ENCODE measurements around the gene LNX1. TPM values are rescaled to one million over a fixed set of nuclear protein-coding genes. Genes with fewer than 3 reads are reported as not detected.

Gene LNX1
- total and polyA plus RNA-seq, 10 of the 15 experiments (the other 5 are each of a cell fraction or from before 2014, with no cell fraction given), result 0.72 to 1.4 (median 1.0) TPM

DNA sequence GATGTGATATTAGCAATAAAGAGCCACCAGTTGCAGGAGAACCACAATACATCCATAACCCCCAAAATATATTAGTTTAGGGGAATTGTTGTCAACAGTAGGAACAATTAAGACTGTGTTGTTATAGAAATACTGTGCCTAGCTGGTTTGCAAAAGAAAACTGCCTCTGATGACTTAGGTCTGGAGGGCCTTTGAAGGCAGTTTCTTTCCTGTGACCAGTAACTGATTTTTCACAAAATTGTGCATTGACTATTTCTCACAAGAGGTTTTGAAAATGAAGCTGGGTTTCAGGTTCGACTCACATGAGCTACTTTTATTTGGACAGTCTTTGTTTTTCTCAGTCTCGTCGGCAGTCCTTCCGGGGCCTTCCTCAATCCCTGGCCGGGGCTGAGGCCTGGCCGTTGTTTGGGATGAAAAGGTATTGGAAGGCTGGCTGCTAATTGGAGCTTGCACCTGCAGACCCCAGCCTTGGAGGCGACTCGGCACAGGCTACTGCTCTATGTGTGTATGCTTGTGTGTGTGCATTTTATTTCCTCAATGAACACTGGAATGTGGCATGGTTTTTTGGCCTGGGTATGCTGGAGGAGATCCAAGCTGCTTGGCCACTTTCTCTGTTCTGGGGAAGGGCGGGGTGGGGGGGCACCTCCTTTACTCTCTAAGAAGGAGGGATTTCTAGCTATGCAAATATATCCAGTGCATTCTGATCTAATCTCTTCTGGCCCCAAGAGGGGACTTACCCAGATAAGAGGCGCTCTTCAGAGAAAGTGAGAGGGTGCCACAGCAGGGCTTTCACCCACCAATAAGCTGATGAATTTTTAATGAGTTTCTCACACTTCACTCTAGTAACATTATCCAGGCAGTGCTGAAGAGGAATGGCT lies 49.5 kb upstream of the LNX1 start (continued):
- TF ChIP-seq, protein P1, sequence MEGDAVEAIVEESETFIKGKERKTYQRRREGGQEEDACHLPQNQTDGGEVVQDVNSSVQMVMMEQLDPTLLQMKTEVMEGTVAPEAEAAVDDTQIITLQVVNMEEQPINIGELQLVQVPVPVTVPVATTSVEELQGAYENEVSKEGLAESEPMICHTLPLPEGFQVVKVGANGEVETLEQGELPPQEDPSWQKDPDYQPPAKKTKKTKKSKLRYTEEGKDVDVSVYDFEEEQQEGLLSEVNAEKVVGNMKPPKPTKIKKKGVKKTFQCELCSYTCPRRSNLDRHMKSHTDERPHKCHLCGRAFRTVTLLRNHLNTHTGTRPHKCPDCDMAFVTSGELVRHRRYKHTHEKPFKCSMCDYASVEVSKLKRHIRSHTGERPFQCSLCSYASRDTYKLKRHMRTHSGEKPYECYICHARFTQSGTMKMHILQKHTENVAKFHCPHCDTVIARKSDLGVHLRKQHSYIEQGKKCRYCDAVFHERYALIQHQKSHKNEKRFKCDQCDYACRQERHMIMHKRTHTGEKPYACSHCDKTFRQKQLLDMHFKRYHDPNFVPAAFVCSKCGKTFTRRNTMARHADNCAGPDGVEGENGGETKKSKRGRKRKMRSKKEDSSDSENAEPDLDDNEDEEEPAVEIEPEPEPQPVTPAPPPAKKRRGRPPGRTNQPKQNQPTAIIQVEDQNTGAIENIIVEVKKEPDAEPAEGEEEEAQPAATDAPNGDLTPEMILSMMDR (IDR thresholded peaks at IDR 0.05 in 2 of 3, conservative IDR thresholded peaks at IDR 0.05 in 1 of 3; ENCODE audit: control insufficient read depth in 2 of 3, extremely low read depth in 1 of 3, insufficient read depth in 1 of 3, low read depth in 3 of 3, low read length in 3 of 3), result no peak
- TF ChIP-seq, protein P2, sequence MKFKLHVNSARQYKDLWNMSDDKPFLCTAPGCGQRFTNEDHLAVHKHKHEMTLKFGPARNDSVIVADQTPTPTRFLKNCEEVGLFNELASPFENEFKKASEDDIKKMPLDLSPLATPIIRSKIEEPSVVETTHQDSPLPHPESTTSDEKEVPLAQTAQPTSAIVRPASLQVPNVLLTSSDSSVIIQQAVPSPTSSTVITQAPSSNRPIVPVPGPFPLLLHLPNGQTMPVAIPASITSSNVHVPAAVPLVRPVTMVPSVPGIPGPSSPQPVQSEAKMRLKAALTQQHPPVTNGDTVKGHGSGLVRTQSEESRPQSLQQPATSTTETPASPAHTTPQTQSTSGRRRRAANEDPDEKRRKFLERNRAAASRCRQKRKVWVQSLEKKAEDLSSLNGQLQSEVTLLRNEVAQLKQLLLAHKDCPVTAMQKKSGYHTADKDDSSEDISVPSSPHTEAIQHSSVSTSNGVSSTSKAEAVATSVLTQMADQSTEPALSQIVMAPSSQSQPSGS (IDR thresholded peaks at IDR 0.05; ENCODE audit: low read length), result 0 out of 2 replicates have a peak, but pooled peaks have one; percentile 8
- TF ChIP-seq KLF5 (IDR thresholded peaks at IDR 0.05; ENCODE audit: partially characterized antibody), result no peak
- no peak for TF ChIP-seq SUZ12 (IDR thresholded peaks at IDR 0.05; ENCODE audit: unreplicated experiment)
- peak; percentile 53 to 67; a peak in 3 of 4 replicates for TF ChIP-seq IKZF2 (IDR thresholded peaks at IDR 0.05)
- TF ChIP-seq, protein P3, sequence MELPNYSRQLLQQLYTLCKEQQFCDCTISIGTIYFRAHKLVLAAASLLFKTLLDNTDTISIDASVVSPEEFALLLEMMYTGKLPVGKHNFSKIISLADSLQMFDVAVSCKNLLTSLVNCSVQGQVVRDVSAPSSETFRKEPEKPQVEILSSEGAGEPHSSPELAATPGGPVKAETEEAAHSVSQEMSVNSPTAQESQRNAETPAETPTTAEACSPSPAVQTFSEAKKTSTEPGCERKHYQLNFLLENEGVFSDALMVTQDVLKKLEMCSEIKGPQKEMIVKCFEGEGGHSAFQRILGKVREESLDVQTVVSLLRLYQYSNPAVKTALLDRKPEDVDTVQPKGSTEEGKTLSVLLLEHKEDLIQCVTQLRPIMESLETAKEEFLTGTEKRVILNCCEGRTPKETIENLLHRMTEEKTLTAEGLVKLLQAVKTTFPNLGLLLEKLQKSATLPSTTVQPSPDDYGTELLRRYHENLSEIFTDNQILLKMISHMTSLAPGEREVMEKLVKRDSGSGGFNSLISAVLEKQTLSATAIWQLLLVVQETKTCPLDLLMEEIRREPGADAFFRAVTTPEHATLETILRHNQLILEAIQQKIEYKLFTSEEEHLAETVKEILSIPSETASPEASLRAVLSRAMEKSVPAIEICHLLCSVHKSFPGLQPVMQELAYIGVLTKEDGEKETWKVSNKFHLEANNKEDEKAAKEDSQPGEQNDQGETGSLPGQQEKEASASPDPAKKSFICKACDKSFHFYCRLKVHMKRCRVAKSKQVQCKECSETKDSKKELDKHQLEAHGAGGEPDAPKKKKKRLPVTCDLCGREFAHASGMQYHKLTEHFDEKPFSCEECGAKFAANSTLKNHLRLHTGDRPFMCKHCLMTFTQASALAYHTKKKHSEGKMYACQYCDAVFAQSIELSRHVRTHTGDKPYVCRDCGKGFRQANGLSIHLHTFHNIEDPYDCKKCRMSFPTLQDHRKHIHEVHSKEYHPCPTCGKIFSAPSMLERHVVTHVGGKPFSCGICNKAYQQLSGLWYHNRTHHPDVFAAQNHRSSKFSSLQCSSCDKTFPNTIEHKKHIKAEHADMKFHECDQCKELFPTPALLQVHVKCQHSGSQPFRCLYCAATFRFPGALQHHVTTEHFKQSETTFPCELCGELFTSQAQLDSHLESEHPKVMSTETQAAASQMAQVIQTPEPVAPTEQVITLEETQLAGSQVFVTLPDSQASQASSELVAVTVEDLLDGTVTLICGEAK (IDR thresholded peaks at IDR 0.05; ENCODE audit: borderline replicate concordance), result 0 out of 2 replicates have a peak, but pooled peaks have one; percentile 11
- TF ChIP-seq MYB (IDR thresholded peaks at IDR 0.05; ENCODE audit: borderline replicate concordance, low read depth, low read length), result no peak
- TF ChIP-seq, protein P4, sequence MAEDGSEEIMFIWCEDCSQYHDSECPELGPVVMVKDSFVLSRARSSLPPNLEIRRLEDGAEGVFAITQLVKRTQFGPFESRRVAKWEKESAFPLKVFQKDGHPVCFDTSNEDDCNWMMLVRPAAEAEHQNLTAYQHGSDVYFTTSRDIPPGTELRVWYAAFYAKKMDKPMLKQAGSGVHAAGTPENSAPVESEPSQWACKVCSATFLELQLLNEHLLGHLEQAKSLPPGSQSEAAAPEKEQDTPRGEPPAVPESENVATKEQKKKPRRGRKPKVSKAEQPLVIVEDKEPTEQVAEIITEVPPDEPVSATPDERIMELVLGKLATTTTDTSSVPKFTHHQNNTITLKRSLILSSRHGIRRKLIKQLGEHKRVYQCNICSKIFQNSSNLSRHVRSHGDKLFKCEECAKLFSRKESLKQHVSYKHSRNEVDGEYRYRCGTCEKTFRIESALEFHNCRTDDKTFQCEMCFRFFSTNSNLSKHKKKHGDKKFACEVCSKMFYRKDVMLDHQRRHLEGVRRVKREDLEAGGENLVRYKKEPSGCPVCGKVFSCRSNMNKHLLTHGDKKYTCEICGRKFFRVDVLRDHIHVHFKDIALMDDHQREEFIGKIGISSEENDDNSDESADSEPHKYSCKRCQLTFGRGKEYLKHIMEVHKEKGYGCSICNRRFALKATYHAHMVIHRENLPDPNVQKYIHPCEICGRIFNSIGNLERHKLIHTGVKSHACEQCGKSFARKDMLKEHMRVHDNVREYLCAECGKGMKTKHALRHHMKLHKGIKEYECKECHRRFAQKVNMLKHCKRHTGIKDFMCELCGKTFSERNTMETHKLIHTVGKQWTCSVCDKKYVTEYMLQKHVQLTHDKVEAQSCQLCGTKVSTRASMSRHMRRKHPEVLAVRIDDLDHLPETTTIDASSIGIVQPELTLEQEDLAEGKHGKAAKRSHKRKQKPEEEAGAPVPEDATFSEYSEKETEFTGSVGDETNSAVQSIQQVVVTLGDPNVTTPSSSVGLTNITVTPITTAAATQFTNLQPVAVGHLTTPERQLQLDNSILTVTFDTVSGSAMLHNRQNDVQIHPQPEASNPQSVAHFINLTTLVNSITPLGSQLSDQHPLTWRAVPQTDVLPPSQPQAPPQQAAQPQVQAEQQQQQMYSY (CRISPR knock-in tag; IDR thresholded peaks at IDR 0.05), result no peak
- TF ChIP-seq ETV6 (conservative IDR thresholded peaks at IDR 0.05 in 1 of 2, IDR thresholded peaks at IDR 0.05 in 1 of 2; ENCODE audit: borderline replicate concordance in 1 of 2, low read depth in 1 of 2), result no peak
- TF ChIP-seq ZBED1 (IDR thresholded peaks at IDR 0.05; ENCODE audit: borderline replicate concordance), result no peak
- no peak for TF ChIP-seq SPI1 (IDR thresholded peaks at IDR 0.05; ENCODE audit: borderline replicate concordance, insufficient read depth, low read depth, low read length)
- no peak for TF ChIP-seq YBX1 (IDR thresholded peaks at IDR 0.05)
- TF ChIP-seq SMAD1 (IDR thresholded peaks at IDR 0.05; ENCODE audit: low read depth, partially characterized antibody), result peak; percentile 42
- TF ChIP-seq, protein P5, sequence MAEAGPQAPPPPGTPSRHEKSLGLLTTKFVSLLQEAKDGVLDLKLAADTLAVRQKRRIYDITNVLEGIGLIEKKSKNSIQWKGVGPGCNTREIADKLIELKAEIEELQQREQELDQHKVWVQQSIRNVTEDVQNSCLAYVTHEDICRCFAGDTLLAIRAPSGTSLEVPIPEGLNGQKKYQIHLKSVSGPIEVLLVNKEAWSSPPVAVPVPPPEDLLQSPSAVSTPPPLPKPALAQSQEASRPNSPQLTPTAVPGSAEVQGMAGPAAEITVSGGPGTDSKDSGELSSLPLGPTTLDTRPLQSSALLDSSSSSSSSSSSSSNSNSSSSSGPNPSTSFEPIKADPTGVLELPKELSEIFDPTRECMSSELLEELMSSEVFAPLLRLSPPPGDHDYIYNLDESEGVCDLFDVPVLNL (IDR thresholded peaks at IDR 0.05; ENCODE audit: low read depth, low read length), result no peak
- TF ChIP-seq CREB1 (IDR thresholded peaks at IDR 0.05; ENCODE audit: low read depth), result no peak

Measured in GM12878 (cell line).